Endometrium (tissue), 2 donors: ENCODE data around the gene MLLT10.
"Not testable (repeated sequence)": the region's sequence is repeated elsewhere in the genome, so short reads cannot be mapped to it uniquely, and the experiment has no call there.

ENCODE experiments used
- FAIRE-seq: peaks from 2 replicates; lab custom pipeline; 2012; peaks lifted over from hg19 to GRCh38; lab: Jason Lieb, UNC
- donor health status: control.
- donor health status: control.

MLLT10 gene

DNA sequence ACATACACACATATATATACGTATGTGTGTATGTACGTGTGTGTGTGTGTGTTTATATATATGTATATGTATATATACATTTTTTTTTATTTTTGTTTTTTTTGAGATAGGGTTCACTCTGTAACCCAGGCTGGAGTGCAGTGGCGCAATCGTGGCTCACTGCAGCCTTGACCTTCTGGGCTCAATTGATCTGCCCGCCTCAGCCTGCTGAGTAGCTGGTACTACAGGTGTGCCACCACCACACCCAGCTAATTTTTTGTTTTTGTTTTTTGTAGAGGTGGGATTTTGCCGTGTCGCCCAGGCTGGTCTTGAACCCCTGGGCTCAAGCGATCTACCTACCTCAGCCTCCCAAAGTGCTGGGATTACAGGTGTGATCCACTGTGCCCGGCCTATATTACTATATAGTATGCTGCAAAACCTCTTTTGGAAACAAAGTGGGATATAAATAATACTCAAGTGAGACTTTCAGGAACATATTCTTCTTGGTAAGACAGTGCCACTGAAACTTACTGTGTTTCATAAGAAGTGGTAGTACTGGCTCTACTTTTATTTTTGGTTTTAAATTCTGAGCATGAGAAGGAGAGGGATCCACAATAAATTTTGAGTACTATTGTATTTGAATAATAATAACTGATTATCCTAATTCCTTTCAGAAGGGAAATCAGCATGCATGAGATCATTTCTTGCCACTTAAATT, 51.0 kb downstream of the MLLT10 start:
- FAIRE-seq = no peak

DNA sequence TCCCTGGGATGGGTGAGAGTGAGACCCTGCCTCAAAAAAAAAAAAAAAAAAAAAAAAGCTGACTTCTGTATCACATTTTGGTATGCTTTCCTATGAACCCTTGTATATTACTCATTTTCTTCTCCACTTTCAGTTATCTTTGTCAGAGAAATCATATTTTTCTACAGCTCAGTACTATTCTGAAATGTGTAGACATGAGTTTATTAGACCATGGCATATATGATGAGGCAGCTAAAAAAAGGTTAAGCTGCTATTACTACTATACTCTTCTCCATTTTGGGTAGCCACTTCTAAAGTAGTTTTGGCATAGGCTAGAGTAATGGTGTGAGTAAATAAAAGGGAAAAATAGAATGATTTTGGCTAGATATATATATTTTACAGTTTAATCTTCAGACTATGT, 53.4 kb downstream of the MLLT10 start:
- FAIRE-seq = no peak

- FAIRE-seq = not testable (repeated sequence)
These were observed 54.1 kb downstream of the MLLT10 start for GRCh38 chr10:21588159-21588558.

DNA sequence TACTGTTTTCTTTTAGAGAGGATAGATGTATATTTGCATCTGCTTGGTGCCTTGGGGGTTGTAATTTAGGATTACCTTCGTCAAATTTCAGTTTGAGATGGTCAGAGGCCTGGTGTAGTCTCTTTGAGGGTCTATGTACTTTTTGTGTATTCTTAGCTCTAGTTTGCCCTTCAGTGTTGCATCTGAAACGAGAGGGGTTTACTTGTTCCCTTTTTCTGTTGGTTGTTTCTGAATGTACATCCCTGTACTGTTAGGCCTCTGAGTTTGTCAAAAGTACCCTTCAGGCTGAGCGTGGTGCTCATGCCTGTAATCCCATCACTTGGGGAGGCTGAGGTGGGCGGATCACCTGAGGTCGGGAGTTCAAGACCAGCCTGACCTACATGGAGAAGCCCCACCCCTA, 60.0 kb downstream of the MLLT10 start:
- no peak for FAIRE-seq

- FAIRE-seq = no peak
These were observed 65.5 kb downstream of the MLLT10 start for GRCh38 chr10:21599582-21599981.

GRCh38 chr10:21600804-21601433, 66.9 kb downstream of the MLLT10 start:
- FAIRE-seq = no peak

- no peak for FAIRE-seq
These were observed 68.3 kb downstream of the MLLT10 start for GRCh38 chr10:21602313-21602712.

DNA sequence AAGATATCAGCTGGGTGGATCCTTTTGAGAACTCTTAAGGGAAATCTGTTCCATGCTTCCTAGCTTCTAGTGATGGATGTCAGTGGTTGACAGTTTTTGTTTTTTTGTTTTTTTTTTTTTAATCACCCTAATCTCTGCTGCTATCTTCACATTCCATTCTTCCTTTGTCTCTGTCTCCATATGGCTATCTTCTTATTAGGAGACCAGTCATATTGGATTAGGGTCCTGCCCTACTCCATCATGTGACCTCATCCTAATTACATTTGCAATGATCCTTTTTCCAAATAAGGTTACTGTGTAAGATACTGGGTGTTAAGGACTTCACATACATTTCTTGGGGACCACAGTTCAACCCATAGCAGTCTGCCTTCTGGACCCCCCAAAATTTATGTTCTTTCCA, 69.7 kb downstream of the MLLT10 start:
- FAIRE-seq = no peak

DNA sequence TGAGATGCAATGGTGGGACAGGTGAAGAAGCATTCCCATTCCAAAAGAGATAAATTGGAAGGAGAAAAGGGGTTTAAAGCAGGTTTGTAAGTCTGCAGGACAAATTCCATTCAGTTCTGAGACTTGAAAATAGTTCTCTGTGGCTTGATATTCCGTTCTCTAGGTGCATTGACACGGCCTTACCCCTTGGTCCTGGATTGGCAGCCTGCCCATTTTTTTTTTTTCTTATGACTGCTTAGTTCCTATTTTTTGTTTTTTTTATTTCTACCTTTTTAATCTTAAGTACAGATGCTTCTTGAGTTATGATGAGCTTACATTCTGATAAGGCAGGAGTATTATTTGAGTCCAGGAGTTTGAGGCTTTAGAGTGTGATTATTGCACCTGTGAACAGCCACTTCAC, 70.6 kb downstream of the MLLT10 start:
- no peak for FAIRE-seq

DNA sequence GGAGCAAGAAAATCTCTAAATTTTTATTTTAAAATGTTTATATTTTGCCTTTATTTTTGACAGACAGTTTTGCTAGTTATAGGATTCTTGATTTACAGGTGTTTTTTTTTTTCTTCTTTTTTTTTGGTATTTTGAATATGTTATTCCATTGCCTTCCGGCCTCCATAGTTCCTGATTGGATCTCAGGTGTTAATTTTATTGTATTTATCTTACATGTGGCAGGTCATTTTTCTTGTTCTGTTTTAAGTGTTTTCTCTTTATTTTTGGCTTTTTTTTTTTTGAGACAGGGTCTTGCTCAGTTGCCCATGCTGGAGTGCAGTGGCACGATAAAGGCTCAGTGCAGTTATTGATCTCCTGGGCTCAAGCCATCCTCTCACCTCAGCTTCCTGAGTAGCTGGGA, 73.9 kb downstream of the MLLT10 start:
- no peak for FAIRE-seq

DNA sequence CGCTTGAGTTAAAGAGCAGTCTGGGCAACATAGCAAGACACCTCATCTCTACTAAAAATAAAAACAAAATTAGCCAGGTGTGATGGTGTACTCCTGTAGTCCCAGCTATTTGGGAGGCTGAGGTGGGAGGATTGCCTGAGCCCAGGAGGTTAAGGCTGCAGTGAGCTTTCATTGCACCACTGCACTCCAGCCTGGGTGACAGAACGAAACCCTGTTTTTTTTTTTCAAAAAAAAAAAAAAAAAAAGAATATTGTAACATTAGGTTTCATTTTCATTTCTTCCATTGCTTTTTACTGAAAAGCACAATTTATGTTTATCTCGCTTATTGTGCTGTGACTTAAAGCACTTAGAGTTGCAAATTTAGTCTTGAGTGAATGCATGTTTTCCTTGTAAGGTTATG, 80.0 kb downstream of the MLLT10 start:
- FAIRE-seq = no peak

DNA sequence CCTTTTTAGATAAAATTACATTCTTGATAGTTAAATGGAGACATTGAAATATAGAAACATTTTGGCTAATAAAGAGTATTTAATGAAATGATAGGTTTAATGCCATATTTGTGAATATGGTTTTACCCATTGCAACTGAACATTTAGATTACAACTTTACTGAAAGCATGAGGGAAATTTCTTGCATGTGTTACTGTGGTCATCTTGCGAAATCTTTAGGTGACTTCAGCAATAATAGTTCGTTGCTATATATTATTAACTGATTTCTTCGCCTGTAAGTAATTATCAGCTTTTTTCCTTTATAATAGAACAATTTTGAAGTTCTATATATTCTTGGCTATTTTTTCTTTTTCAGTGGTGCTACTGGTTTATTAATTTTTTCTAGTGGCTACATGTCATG, 83.2 kb downstream of the MLLT10 start:
- no peak for FAIRE-seq

- FAIRE-seq = no peak
These were observed 89.3 kb downstream of the MLLT10 start for GRCh38 chr10:21623291-21623690.

GRCh38 chr10:21624421-21624820, 90.4 kb downstream of the MLLT10 start:
- FAIRE-seq = not testable (repeated sequence)

GRCh38 chr10:21624951-21625350, 90.9 kb downstream of the MLLT10 start:
- FAIRE-seq = no peak

DNA sequence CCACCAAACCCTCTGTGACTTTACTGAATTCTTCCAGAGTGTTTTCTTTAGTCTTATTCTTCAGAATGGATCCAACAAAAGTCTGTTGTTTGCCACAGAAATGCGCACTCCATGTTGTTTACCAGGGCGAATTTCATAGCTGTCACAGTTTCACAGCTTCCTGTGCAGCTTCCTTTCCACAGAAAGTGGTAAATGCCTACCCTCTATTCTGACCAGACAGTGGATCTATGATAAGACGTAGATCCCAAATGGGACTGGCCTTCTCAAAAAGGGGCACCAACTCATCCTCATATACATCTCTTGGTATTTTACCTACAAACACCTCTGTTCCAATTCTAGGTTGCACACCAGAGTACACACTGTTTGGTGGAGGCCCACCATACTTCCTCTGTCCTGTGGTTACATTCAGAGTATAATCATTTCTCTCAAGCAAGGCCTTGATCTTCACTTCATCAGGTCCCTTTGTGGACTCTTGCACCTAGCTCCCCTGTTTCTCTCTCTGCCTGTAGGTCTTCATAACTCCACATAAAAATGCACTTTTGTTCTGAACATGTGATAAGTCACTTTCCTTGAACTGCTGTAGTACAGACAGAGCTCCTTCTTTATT, 91.7 kb downstream of the MLLT10 start:
- FAIRE-seq = no peak

GRCh38 chr10:21626457-21627161, 92.6 kb downstream of the MLLT10 start:
- no peak for FAIRE-seq

DNA sequence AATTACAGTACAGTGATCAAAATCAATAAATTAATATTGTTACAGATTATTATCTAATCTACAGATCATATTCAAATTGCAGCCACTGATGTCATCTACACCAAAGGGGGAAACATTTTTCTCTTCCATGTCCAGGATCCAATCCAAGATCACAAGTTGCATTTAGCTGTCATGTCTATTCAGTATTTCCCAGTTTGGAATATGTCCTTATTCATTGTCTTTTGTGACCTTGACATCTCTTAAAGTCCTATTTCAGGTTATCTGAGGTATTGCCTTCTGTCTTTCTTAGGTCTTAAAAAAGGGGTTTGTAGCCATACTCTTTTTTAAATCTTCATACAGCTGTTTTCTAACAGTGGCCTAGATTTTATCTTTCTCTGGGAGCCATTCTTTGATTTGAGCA, 93.3 kb downstream of the MLLT10 start:
- no peak for FAIRE-seq

GRCh38 chr10:21628023-21628422, 94.0 kb downstream of the MLLT10 start:
- no peak for FAIRE-seq

GRCh38 chr10:21628645-21629044, 94.6 kb downstream of the MLLT10 start:
- not testable (repeated sequence) for FAIRE-seq

- no peak for FAIRE-seq
These were observed 100.8 kb downstream of the MLLT10 start for GRCh38 chr10:21634599-21635365.

DNA sequence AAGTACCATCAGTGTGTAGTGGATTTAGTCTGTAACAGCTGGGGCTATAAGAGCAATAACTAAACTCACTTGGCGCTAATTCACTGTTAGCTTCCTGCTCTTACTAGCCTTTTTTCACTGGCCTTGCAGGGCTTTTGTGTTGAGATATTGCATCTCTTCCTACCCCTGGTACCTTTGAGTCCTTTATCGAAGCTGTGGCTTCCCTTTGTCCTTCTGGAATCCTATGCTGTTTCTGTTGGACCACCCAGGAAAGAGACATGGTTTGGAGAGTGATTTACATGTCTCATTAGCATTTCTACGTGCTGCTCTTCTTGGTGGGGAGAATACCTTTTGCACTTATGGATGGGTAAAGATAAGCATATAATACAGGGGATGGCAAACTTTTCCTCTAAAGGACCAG, 103.8 kb downstream of the MLLT10 start:
- no peak for FAIRE-seq
